ENCODE measurements around the gene TET1.

DNA sequence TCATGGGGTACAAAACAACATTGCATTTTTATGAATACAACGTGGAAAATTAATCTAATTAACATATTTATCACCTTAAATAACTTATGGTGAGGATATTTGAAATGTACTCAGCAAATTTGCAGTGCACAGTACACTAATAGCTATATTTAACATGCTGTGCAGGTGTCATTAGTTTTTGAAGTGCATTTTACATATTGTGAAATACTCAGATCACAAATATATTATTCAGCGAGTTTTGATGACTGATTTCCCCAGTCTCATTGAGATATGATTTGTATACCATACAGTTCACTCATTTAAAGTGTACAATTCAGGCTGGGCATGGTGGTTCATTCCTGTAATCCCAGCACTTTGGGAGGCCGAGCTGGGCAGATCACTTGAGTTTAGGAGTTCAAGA is 59.5 kb downstream of the TET1 start:
- no peak for TF ChIP-seq GATA2 (IDR thresholded peaks at IDR 0.05; ENCODE audit: low read depth, low read length)
- no peak for TF ChIP-seq GATA3 (IDR thresholded peaks at IDR 0.05; ENCODE audit: low read depth, low read length)
